K562 (cell line): ENCODE data around the gene CISD2. TPM values are rescaled to one million over a fixed set of nuclear protein-coding genes. Genes with fewer than 3 reads are reported as not detected.
A peak's percentile ranks its signal among the peaks of the same experiment; 100 is the strongest.

Experiments used
- ASH1L ChIP-seq: fragments of 450-650 bp; IDR thresholded peaks from 2 replicates; pipeline ENCODE4 v1.6.1; 2018; ENCODE audit warnings: borderline replicate concordance, mild to moderate bottlenecking, low read depth; ENCODE audit not compliant: partially characterized antibody
- BRD9 ChIP-seq: fragments of 450-650 bp; IDR thresholded peaks from 2 replicates; pipeline ENCODE4 v1.6.1; 2018; ENCODE audit warnings: low read depth; ENCODE audit not compliant: partially characterized antibody
- CBX1 ChIP-seq: sonication (generic); IDR thresholded peaks from 2 replicates; pipeline ENCODE4 v1.6.1; 2016; ENCODE audit warnings: antibody characterized with exemption, low read depth, mild to moderate bottlenecking
- CSDE1 ChIP-seq, 2 experiments: fragments of 450-650 bp; IDR thresholded peaks; 2 replicates each; pipeline ENCODE4 v1.6.1; 2016; ENCODE audit warnings: mild to moderate bottlenecking in 1 of 2
- EHMT2 ChIP-seq: fragments of 450-650 bp; IDR thresholded peaks from 2 replicates; pipeline ENCODE4 v1.6.1; 2018; ENCODE audit warnings: antibody characterized with exemption
- HDGF ChIP-seq: fragments of 450-650 bp; IDR thresholded peaks from 2 replicates; pipeline ENCODE4 v1.6.1; 2016
- LCOR ChIP-seq: sonication (generic); formaldehyde crosslinking; IDR thresholded peaks from 2 replicates; pipeline ENCODE4 v1.8.0; 2022; ENCODE audit warnings: mild to moderate bottlenecking, missing genetic modification reagents
- RBBP5 ChIP-seq: fragments of 200-600 bp; sonication (generic); IDR thresholded peaks from 2 replicates; pipeline ENCODE4 v1.6.1; 2012; ENCODE audit warnings: borderline replicate concordance, mild to moderate bottlenecking, low read length, control low read depth, inconsistent platforms; ENCODE audit not compliant: insufficient read depth, poor library complexity, severe bottlenecking
- RBM14 ChIP-seq: fragments of 200-400 bp; formaldehyde crosslinking; IDR thresholded peaks from 2 replicates; pipeline ENCODE4 v1.6.1; 2018; ENCODE audit warnings: low read depth, mild to moderate bottlenecking, low read length, moderate library complexity, borderline replicate concordance; ENCODE audit not compliant: insufficient read depth
- SMARCE1 ChIP-seq: fragments of 450-650 bp; IDR thresholded peaks from 2 replicates; pipeline ENCODE4 v1.7.1; 2016; ENCODE audit warnings: mild to moderate bottlenecking
- TAF7 ChIP-seq: fragments of 450-650 bp; IDR thresholded peaks from 2 replicates; pipeline ENCODE4 v1.6.1; 2016; ENCODE audit warnings: missing genetic modification characterization, missing compliant biosample characterization
- ZNF133 ChIP-seq: fragments of 250-450 bp; sonication (Bioruptor Pico); IDR thresholded peaks from 2 replicates; pipeline ENCODE4 v1.4.0; 2020; ENCODE audit warnings: mild to moderate bottlenecking
- ZNF324 ChIP-seq: fragments of 250-450 bp; sonication (Bioruptor Pico); IDR thresholded peaks from 2 replicates; pipeline ENCODE4 v1.4.0; 2020; ENCODE audit warnings: mild to moderate bottlenecking
- ZNF431 ChIP-seq: sonication (generic); formaldehyde crosslinking; IDR thresholded peaks from 2 replicates; pipeline ENCODE4 v1.8.0; 2022; ENCODE audit warnings: mild to moderate bottlenecking, missing genetic modification reagents
- polyA plus RNA-seq, 8 experiments: library from polyadenylated mRNA; depleted of rRNA in 4 of 8; stranded (reverse) in 5 of 8; unstranded in 3 of 8; fragments of >200 nt; fragmentation: Nextera tagmentation in 2 of 8; fragmentation: Illumina TruSeq in 1 of 8; extraction: Ambion mirVana in 2 of 8; extraction: Trizol in 1 of 8; gene quantifications; 2 replicates each; pipeline versions ENCODE4 v1.2.1 to v1.2.3, GENCODE V29; 2011 to 2014; ENCODE audit warnings: inconsistent platforms in 1 of 8, missing spikeins in 1 of 8
- total RNA-seq, 7 experiments: library from RNA; depleted of rRNA in 6 of 7; stranded (reverse); fragments of >200 nt in 6 of 7; fragmentation: Illumina TruSeq in 2 of 7; extraction: Trizol in 2 of 7; gene quantifications; 2 replicates each; pipeline versions ENCODE4 v1.2.1 to v1.2.3, GENCODE V29; 2011 to 2021; ENCODE audit warnings: low replicate concordance in 1 of 7
- TF ChIP-seq, protein P1 (sequence below), 2 experiments: fragments of 450-650 bp; IDR thresholded peaks; 2 replicates each; pipeline ENCODE4 v1.6.1; 2016; ENCODE audit warnings: mild to moderate bottlenecking in 2 of 2, borderline replicate concordance in 1 of 2, low read depth in 1 of 2, moderate library complexity in 1 of 2

Gene CISD2
- total and polyA plus RNA-seq, 9 of the 15 experiments (the other 6 are each of a cell fraction or from before 2014, with no cell fraction given), result 37.8 to 91.4 (median 59.8) TPM

DNA sequence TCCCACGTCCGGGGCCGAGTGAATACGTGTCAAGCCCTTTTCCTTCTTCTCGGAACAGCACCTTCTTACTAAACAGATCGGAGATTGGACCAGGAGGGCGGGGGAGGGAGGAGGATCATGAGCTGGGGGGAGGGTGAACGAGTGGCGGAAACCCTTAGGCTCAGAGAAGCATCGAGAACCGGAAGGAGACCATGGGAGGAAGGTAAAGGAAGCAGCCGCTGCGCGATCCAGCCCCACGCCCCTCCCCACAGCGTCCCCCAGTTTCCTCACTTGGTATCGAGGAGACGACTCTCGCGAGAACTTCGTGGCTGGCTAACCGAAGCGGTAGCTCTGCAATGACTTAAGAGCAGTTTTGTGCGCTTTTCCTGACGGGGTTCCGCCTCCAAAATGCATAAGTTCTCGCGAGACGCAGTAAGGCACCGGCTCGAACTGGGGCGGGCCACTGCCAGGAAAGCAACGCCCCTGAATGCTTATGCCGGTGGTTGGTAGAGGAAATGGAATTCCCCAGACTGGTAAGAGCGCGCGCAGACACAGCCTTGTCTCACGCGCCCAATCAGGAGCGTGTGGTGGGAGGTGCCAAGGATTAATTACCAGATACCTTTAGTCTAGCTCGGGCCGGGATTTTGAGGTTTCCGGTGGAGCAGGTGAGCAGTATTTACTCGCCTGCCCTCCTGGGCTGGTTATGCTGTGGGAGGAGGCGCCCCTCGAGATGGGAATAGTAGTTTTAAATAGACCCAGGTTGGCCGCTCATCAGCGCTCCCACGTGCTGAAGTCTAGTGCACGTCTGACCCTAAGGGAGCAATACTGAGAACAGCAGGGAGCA, 40.9 kb upstream of the CISD2 start (continued):
- TF ChIP-seq, protein P1, sequence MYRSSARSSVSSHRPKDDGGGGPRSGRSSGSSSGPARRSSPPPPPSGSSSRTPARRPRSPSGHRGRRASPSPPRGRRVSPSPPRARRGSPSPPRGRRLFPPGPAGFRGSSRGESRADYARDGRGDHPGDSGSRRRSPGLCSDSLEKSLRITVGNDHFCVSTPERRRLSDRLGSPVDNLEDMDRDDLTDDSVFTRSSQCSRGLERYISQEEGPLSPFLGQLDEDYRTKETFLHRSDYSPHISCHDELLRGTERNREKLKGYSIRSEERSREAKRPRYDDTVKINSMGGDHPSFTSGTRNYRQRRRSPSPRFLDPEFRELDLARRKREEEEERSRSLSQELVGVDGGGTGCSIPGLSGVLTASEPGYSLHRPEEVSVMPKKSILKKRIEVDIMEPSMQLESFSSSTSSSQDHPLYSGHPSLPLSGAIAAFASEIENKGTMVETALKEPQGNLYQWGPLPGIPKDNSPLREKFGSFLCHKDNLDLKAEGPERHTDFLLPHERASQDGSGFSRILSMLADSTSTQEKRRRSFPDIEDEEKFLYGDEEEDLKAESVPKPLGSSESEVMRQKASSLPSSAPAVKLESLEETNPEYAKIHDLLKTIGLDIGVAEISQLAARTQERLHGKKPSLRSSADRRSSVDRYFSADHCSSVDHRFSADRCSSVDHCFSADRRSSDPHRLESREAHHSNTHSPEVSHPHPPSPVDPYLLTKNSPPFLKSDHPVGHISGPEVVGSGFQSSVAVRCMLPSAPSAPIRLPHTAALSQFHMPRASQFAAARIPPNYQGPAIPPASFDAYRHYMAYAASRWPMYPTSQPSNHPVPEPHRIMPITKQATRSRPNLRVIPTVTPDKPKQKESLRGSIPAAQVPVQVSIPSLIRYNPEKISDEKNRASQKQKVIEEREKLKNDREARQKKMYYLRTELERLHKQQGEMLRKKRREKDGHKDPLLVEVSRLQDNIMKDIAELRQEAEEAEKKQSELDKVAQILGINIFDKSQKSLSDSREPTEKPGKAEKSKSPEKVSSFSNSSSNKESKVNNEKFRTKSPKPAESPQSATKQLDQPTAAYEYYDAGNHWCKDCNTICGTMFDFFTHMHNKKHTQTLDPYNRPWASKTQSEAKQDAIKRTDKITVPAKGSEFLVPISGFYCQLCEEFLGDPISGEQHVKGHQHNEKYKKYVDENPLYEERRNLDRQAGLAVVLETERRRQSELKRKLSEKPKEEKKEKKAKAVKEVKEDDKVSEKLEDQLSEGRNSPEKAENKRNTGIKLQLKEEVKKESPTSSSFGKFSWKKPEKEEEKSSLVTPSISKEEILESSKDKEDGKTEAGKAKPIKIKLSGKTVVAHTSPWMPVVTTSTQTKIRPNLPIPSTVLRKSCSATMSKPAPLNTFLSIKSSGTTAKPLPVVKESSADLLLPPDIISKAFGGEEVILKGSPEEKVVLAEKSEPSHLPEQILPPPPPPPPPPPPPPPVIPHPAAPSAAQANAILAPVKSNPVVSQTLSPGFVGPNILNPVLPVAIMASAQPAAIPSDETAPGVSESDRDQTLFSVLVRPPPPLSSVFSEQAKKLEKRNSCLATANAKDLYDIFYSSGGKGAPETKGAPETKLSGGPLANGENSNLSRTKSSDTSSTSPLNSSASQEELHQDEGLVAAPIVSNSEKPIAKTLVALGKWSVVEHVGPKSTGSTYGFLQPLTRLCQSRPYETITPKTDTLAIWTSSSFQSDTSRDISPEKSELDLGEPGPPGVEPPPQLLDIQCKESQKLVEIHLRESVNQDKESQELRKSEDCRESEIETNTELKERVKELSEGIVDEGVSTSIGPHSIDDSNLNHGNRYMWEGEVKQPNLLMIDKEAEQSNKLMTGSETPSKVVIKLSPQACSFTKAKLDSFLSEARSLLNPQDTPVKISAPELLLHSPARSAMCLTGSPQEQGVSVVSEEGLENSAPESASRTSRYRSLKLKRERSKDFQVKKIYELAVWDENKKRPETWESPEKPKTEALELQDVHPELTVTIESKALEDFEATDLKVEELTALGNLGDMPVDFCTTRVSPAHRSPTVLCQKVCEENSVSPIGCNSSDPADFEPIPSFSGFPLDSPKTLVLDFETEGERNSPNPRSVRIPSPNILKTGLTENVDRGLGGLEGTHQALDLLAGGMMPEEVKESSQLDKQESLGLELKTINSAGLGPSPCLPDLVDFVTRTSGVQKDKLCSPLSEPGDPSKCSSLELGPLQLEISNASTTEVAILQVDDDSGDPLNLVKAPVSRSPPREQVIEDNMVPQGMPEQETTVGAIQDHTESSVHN (IDR thresholded peaks at IDR 0.05; ENCODE audit: borderline replicate concordance in 1 of 2, low read depth in 1 of 2), result peak in 1 of 2 experiments; percentile 79; a peak in 2 of 4 replicates
- no peak for TF ChIP-seq RBM14
- TF ChIP-seq EHMT2, result peak; percentile 24; the same call in 1 of the 2 replicates
- peak; percentile 79 for TF ChIP-seq BRD9
- TF ChIP-seq CBX1, result no peak
- TF ChIP-seq ZNF133 (CRISPR knock-in tag), result no peak
- no peak for TF ChIP-seq ZNF431 (CRISPR knock-in tag)
- TF ChIP-seq ZNF324 (CRISPR knock-in tag), result no peak
- TF ChIP-seq SMARCE1, result peak; percentile 54; the same call in 1 of the 2 replicates
- TF ChIP-seq HDGF, result no peak
- no peak for TF ChIP-seq CSDE1 (IDR thresholded peaks at IDR 0.05)
- no peak for TF ChIP-seq RBBP5
- peak; percentile 93 for TF ChIP-seq TAF7
- TF ChIP-seq ASH1L, result peak; percentile 39
- TF ChIP-seq LCOR, result peak; percentile 28; the same call in 1 of the 2 replicates
- TF ChIP-seq, all 486 proteins: peak for 174
